Ishikawa (cell line): ENCODE measurements around the gene ZIM2.

Source experiments
- CEBPB ChIP-seq: IDR thresholded peaks from 2 replicates; pipeline ENCODE4 v1.6.1; 2012
- CREB1 ChIP-seq: IDR thresholded peaks from 2 replicates; pipeline ENCODE4 v1.6.1; 2012; ENCODE audit warnings: low read depth
- EGR1 ChIP-seq: IDR thresholded peaks from 2 replicates; pipeline ENCODE4 v1.6.1; 2012
- EP300 ChIP-seq: IDR thresholded peaks from 2 replicates; pipeline ENCODE4 v1.6.1; 2012; ENCODE audit warnings: borderline replicate concordance
- FOXM1 ChIP-seq: IDR thresholded peaks from 2 replicates; pipeline ENCODE4 v1.6.1; 2012; ENCODE audit warnings: low read depth, borderline replicate concordance
- MAX ChIP-seq: IDR thresholded peaks from 2 replicates; pipeline ENCODE4 v1.6.1; 2012
- NFIC ChIP-seq: IDR thresholded peaks from 2 replicates; pipeline ENCODE4 v1.6.1; 2012
- RAD21 ChIP-seq: IDR thresholded peaks from 2 replicates; pipeline ENCODE4 v1.6.1; 2012; ENCODE audit warnings: low read depth
- REST ChIP-seq: IDR thresholded peaks from 2 replicates; pipeline ENCODE4 v1.6.1; 2012; ENCODE audit warnings: low read depth, mild to moderate bottlenecking
- TAF1 ChIP-seq: IDR thresholded peaks from 2 replicates; pipeline ENCODE4 v1.6.1; 2012; ENCODE audit warnings: low read depth, mild to moderate bottlenecking
- TCF12 ChIP-seq: IDR thresholded peaks from 2 replicates; pipeline ENCODE4 v1.6.1; 2012; ENCODE audit warnings: low read depth
- TEAD4 ChIP-seq: IDR thresholded peaks from 2 replicates; pipeline ENCODE4 v1.6.1; 2012
- USF1 ChIP-seq: IDR thresholded peaks from 2 replicates; pipeline ENCODE4 v1.6.1; 2012
- YY1 ChIP-seq: IDR thresholded peaks from 2 replicates; pipeline ENCODE4 v1.6.1; 2012; ENCODE audit warnings: low read depth
- ZBTB7A ChIP-seq: IDR thresholded peaks from 2 replicates; pipeline ENCODE4 v1.6.1; 2012; ENCODE audit warnings: low read depth

ZIM2 gene

GRCh38 chr19:56875717-56876116 is 35.2 kb upstream of the ZIM2 start:
- no peak for TF ChIP-seq TCF12
- TF ChIP-seq REST: no peak
- no peak for TF ChIP-seq FOXM1
- TF ChIP-seq EGR1: no peak
- no peak for TF ChIP-seq RAD21
- no peak for TF ChIP-seq TEAD4
- no peak for TF ChIP-seq USF1
- no peak for TF ChIP-seq TAF1
- TF ChIP-seq EP300: no peak
- TF ChIP-seq MAX: no peak
- no peak for TF ChIP-seq YY1
- TF ChIP-seq CEBPB: no peak
- TF ChIP-seq CREB1: no peak
- TF ChIP-seq ZBTB7A: no peak
- no peak for TF ChIP-seq NFIC

GRCh38 chr19:56874530-56874929 is 34.0 kb upstream of the ZIM2 start:
- TF ChIP-seq TEAD4 (no peak), EP300 (no peak), ZBTB7A (no peak), YY1 (no peak), RAD21 (no peak), EGR1 (no peak)

GRCh38 chr19:56873493-56873892 is 33.0 kb upstream of the ZIM2 start:
- TF ChIP-seq CREB1 (no peak), EGR1 (no peak), TCF12 (no peak), FOXM1 (no peak), TEAD4 (no peak), YY1 (no peak), MAX (no peak), EP300 (no peak), TAF1 (no peak), REST (no peak)

- no peak for TF ChIP-seq RAD21
- no peak for TF ChIP-seq TAF1
- no peak for TF ChIP-seq FOXM1
Measured at GRCh38 chr19:56869886-56870285, 29.4 kb upstream of the ZIM2 start.

GRCh38 chr19:56868446-56868845 is 27.9 kb upstream of the ZIM2 start:
- no peak for TF ChIP-seq CREB1
- TF ChIP-seq CEBPB: no peak
- no peak for TF ChIP-seq EGR1
- TF ChIP-seq NFIC: no peak
- TF ChIP-seq REST: no peak
- no peak for TF ChIP-seq EP300
- no peak for TF ChIP-seq MAX
- no peak for TF ChIP-seq TCF12
- no peak for TF ChIP-seq ZBTB7A
- TF ChIP-seq RAD21: no peak

- TF ChIP-seq TEAD4: no peak
- no peak for TF ChIP-seq USF1
- no peak for TF ChIP-seq MAX
- TF ChIP-seq ZBTB7A: no peak
- TF ChIP-seq EP300: no peak
- TF ChIP-seq CEBPB: no peak
- TF ChIP-seq TAF1: no peak
- no peak for TF ChIP-seq YY1
- no peak for TF ChIP-seq RAD21
- no peak for TF ChIP-seq CREB1
- no peak for TF ChIP-seq EGR1
- TF ChIP-seq TCF12: no peak
- TF ChIP-seq REST: no peak
- TF ChIP-seq FOXM1: no peak
- no peak for TF ChIP-seq NFIC
Measured at GRCh38 chr19:56866538-56866937, 26.0 kb upstream of the ZIM2 start.
